HG03103 (cell line): ENCODE measurements around the gene MXRA7.

Experiments used
- ATAC-seq: cut with Tn5 transposase; IDR thresholded peaks from one replicate; pipeline ENCODE4 v1.9.1; 2021; ENCODE audit warnings: low read depth; ENCODE audit not compliant: unreplicated experiment

The MXRA7 gene

DNA sequence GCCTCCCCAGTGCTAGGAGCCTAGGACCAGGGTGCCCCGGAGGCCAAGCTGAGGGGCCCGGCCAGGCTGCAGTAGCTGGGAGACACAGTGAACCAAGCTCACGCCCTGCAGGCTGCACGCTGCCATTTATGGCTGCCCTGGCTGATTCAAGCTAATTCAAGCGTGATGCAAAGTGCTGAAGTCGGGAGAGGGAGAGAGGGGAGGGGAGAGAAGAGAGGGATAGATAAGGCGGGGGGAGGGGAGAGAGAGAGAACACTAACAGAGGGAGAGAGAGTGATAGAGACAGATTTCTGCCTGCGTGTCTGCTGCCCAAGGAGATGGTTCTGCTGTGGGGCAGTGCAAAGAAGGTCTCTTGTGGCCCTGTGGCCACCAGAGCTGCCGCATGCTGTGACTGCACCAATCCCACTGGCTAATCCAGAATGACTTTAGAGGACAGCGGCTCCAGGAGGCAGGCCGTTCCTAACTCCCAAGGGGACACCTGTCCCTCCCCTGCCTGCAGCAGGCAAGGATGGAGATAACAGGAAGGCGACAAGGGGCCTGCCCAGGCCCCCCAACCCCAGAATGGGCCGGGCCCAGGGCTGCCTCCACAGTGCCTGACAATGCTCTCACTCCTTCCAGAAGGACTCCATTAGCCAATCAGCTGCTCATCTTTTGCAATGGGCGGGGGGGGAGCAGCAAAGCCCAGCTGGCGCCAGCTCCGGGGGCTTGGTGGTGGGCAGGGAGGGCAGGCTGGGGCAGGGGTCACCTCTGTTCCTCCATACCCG is 12.9 kb downstream of the MXRA7 start:
- ATAC-seq = no peak

- ATAC-seq = no peak
These were observed 13.7 kb downstream of the MXRA7 start for GRCh38 chr17:76696763-76697701.

DNA sequence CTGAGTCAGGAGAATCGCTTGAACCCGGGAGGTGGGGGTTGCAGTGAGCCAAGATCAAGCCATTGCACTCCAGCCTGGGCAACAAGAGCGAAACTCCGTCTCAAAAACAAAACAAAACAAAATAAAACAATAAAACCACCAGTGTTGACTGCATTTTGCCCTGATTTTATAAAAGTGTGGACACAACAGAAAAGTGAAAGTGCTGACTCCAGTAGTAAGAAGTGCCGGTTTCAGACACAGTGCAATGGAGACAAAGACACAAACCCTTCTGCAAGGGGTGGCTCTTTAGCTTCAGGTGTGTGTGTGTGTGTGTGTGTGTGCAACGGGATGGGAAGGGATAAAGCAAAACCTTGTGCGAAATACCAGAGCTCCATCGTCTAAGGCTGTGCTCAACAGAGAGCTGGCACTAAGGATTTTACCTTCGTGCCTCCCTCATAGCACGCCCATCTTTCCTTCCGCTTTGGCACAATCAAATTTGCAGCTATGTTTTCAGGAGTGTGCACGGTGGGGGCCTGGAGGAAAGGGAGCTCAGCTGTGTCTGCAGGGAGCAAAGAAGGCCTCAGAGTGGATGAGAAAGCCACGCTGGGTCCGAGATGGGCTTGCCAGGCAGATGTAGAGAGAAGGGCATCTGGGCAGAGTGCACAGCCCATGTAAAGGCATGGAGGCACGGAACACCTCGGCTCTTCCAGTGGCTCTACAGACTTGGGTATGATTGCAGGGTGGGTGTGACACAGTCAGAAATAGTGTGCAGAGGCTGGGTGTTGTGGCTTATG is 15.5 kb downstream of the MXRA7 start:
- no peak for ATAC-seq

GRCh38 chr17:76691379-76692191 is 19.2 kb downstream of the MXRA7 start:
- no peak for ATAC-seq

DNA sequence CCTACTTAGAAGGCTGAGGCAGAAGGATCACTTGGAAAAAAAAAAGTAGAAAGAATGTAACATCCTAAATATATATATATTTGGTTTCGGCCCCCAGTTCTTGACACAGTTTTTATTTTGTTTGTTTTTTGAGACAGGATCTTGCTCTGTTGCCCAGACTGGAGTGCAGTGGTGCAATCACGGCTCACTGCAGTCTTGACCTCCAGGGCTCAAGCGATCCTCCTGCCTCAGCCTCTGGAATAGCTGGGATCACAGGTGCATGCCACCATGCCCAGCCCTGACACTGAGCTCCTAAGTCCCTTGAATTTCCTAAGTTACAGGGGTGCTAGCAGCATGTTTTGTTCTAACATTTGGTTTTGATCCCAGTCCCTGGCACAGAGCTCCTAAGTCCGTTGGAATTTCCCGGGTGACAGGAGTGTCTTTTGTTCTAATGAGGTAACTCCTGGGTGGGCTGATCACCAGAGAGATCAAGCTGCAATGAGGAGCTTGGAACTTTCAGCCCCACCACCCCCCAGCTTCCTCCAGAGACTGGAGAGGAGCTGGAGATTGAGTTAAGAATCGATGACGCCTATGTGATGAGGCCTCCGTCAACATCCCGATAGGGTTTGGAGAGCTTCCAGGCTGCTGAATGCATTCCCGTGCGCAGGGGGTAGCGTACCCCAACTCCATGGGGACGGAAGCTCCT is 20.0 kb downstream of the MXRA7 start:
- ATAC-seq = no peak

DNA sequence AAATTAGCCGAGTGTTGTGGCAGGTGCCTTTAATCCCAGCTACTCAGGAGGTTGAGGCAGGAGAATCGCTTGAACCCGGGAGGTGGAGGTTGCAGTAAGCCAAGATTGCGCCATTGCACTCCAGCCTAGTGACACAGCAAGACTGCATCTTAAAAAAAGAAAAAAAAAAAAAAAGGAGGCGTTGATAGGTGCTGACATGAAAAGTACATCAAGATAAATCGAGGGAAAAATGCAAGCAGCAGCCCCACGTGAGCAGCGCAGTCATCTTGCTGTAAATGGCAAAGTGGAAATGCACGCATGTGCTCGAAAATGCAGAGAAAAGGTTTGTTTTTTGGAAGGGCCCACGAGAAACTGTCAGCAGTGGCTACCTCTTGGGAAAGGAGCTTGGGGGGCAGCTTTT is 20.9 kb downstream of the MXRA7 start:
- no peak for ATAC-seq

- ATAC-seq = no peak
These were observed 22.6 kb downstream of the MXRA7 start for GRCh38 chr17:76688165-76688622.

- no peak for ATAC-seq
These were observed 23.2 kb downstream of the MXRA7 start for GRCh38 chr17:76687298-76688164.

DNA sequence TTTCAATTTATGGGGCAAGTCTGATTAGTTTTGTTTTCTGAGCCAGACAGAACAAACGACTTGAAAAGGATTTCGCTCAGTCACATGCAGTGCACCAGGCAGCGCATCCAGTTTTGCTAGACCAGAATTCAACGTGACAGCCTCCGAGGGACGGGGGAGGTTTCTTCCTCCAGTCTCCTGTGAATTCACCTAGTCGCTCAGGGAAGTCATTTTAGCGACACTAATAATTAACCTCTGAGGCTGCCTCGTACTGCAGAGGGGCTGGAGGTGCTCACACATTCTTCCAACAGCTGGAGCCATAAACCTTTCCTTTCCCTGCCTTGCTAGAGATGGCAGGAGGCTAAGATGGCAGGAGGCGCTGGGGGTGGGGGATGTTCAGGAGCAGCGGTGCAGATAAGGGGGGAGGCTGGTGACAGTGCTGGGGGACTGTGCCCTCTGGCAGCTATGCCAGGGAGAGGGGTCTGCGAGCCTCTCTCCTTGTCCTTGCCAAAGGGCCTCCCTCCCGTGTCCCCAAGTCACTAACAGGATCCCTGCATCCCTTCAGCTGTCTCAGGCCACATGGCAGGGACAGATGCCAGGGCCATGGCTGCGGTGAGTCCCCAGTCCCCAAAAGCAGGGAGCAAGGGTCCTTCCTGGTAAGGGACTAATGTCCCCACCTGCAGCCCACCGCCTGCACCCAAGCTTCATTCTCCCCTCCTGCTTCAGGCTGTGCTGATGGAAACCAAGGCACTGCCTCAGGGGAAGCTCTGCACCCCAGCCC is 24.0 kb downstream of the MXRA7 start:
- no peak for ATAC-seq

- no peak for ATAC-seq
These were observed 24.9 kb downstream of the MXRA7 start for GRCh38 chr17:76685846-76686245.

DNA sequence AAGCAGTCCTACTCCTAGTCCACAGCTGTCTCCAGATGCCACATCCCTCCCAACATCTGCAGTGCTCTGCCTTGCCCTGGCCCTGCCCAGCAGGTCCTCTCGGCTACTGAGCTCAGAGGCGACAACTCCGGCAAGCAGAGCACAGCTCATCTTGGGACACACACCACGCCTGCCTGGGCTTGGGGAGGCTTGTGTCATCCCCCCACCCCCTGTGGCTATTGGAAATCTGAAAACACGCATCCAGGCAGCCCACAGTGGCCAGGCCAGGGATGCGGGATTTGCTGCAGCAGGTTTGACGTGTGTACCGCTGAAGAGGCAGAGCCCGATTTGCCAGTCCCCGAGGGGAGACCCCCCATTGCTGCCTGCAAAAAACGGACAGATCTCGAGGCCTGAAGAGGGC is 25.4 kb downstream of the MXRA7 start:
- ATAC-seq = no peak

DNA sequence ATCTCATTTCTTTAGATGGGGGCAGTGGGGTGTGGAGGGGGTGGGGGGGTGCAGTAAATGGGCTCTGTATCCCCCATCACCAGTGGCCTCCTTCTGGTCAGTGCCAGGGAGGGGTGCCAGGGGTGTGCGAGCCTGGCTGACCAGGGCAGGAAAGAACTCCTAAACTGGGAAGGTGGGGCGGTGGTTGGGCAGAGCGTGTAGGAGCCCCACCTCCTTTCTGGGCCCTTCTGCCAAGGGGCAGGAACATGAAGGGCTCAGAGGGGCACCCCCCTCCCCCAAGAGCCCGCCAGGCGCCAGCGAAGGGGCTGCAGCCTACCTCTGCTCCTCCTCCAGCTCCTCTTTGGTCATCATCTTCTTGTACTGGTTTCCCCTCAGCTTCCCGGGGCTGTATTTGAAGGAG is 26.0 kb downstream of the MXRA7 start:
- no peak for ATAC-seq

DNA sequence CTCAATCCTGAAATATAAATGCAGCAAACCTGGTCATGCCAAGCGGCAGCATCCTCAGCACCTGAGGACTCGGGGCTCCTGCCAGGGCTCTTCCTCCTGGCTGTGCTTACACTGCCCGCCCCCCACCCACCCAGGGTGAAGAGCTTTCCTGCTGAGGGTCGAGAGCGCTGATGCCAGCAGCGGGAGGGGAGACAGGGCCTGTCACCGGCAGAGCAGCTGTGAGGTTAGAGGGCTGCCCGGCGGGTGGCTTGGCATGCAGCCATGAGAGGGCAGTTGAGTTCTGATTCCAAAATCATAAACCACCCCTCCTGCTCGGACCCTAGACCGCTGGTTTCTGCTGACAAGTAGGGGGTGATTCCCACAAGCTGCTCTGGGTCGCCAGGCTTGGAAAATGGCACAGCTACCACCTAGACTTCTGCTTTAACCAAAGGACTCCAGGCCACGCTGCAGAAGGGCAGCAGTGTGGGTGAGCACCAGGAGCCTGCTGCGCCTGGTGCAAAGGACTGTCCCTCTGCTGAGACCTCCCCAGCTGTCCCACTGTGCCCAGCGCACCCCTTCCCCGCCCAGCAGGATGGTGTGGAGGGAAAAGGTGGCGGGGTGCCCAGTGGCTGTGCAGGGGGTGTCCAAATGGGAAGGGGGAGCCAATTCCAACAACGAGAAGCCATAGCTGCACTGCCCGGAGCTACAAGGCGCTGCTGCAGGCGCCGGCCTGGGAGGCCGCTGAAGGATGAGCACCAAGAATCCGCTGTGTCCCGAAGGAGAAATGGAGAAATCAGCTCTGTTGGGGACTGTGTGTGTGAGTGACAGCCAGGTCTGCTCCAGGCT is 26.6 kb downstream of the MXRA7 start:
- no peak for ATAC-seq

DNA sequence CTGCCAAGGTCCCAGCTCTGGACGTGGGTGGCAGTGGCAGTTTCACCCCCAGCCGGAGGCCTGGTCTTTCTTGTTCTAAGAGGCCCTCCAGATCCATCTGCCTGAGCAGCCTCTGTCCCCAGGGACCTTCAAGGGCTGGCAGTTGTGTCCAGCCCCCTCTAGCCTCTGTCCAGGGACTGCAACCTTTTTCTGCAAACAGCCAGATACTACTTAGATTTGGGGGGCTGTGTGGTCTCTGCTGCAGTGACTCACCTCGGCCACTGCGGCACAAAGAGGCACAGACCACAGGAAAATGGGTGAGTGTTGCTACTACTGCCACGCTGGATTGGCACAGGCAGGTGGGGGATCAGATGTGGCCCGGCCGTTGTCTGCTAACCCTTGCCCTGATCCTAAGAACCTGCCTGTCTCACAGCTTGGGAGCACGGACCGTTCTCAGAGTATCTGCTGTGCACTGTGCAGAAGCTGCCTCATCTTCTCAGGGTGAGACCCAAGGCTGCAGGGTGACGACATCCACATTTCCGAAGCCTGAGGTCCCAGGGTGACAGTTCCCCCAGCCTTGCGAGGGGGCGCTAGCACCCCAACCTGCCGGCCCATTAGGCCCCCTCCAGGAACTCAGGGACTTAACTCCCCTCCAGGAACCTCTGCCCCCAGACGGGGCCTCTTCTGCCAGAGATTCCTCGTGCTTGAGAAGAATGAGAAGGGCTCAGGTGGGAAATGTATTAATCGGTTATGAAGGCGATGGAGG is 27.6 kb downstream of the MXRA7 start:
- ATAC-seq = no peak

- ATAC-seq = no peak
These were observed 28.5 kb downstream of the MXRA7 start for GRCh38 chr17:76682296-76682695.
